GM12891 (cell line): ENCODE data around the gene FRMD3.

Source experiments
- DNase-seq: peaks from one replicate; pipeline ENCODE4 v3.0.0; 2011; ENCODE audit warnings: low spot score; ENCODE audit not compliant: insufficient read length
- FAIRE-seq: peaks from 2 replicates; lab custom pipeline; 2011; peaks lifted over from hg19 to GRCh38; lab: Jason Lieb, UNC
- PAX5 ChIP-seq: IDR thresholded peaks from 2 replicates; pipeline ENCODE4 v1.6.1; 2011; ENCODE audit warnings: low read length, moderate library complexity, mild to moderate bottlenecking; ENCODE audit not compliant: insufficient read depth, severe bottlenecking
- POLR2A ChIP-seq: IDR thresholded peaks from 2 replicates; pipeline ENCODE4 v1.6.1; 2011; ENCODE audit warnings: low read depth, low read length, control low read depth
- POLR2AphosphoS5 ChIP-seq: IDR thresholded peaks from 2 replicates; pipeline ENCODE4 v1.6.1; 2011; ENCODE audit warnings: low read depth, low read length, control low read depth
- POU2F2 ChIP-seq: IDR thresholded peaks from 2 replicates; pipeline ENCODE4 v1.6.1; 2011; ENCODE audit warnings: low read depth, mild to moderate bottlenecking, control low read depth, low read length, moderate library complexity
- SPI1 ChIP-seq: IDR thresholded peaks from 2 replicates; pipeline ENCODE4 v1.6.1; 2011; ENCODE audit warnings: low read depth, low read length, control low read depth
- TAF1 ChIP-seq: IDR thresholded peaks from 2 replicates; pipeline ENCODE4 v1.6.1; 2011; ENCODE audit warnings: low read depth, low read length, control low read depth

Gene FRMD3

GRCh38 chr9:83264315-83264714 is 273.9 kb downstream of the FRMD3 start:
- no peak for TF ChIP-seq SPI1
- no peak for TF ChIP-seq POLR2A
- no peak for TF ChIP-seq TAF1
- no peak for TF ChIP-seq POU2F2
- TF ChIP-seq PAX5, result no peak
- no peak for TF ChIP-seq POLR2AphosphoS5
- FAIRE-seq (no peak), DNase-seq (no peak)

- no peak for DNase-seq
- TF ChIP-seq POU2F2 (no peak), PAX5 (no peak), SPI1 (no peak), TAF1 (no peak), POLR2AphosphoS5 (no peak), POLR2A (no peak)
- FAIRE-seq, result no peak
These were observed 278.6 kb downstream of the FRMD3 start for GRCh38 chr9:83259558-83259957.

GRCh38 chr9:83257937-83258891 is 280.0 kb downstream of the FRMD3 start:
- no peak for DNase-seq
- FAIRE-seq, result no peak
- no peak for TF ChIP-seq POLR2A
- TF ChIP-seq TAF1, result no peak
- no peak for TF ChIP-seq POLR2AphosphoS5
- no peak for TF ChIP-seq SPI1
- TF ChIP-seq PAX5, result no peak
- no peak for TF ChIP-seq POU2F2

GRCh38 chr9:83247732-83248131 is 290.5 kb downstream of the FRMD3 start:
- no peak for FAIRE-seq
- TF ChIP-seq TAF1 (no peak), POU2F2 (no peak), PAX5 (no peak), POLR2A (no peak), SPI1 (no peak), POLR2AphosphoS5 (no peak)
- DNase-seq, result no peak

GRCh38 chr9:83245979-83246659 is 292.1 kb downstream of the FRMD3 start:
- DNase-seq (no peak), FAIRE-seq (no peak)
- TF ChIP-seq POLR2A (no peak), SPI1 (no peak), PAX5 (no peak), POLR2AphosphoS5 (no peak), TAF1 (no peak), POU2F2 (no peak)

GRCh38 chr9:83242066-83242465 is 296.1 kb downstream of the FRMD3 start:
- TF ChIP-seq POLR2A (no peak), TAF1 (no peak), SPI1 (no peak), POU2F2 (no peak), PAX5 (no peak), POLR2AphosphoS5 (no peak)
- DNase-seq (no peak), FAIRE-seq (no peak)

- DNase-seq (no peak), FAIRE-seq (no peak)
- TF ChIP-seq SPI1 (no peak), POLR2AphosphoS5 (no peak), POLR2A (no peak), PAX5 (no peak), POU2F2 (no peak), TAF1 (no peak)
These were observed 297.5 kb downstream of the FRMD3 start for GRCh38 chr9:83240671-83241070.

GRCh38 chr9:83239747-83240146 is 298.5 kb downstream of the FRMD3 start:
- DNase-seq (no peak), FAIRE-seq (no peak)
- TF ChIP-seq SPI1 (no peak), POU2F2 (no peak), TAF1 (no peak), POLR2AphosphoS5 (no peak), PAX5 (no peak), POLR2A (no peak)

GRCh38 chr9:83238871-83239640 is 299.1 kb downstream of the FRMD3 start:
- TF ChIP-seq POLR2A, result no peak
- TF ChIP-seq POLR2AphosphoS5, result no peak
- no peak for TF ChIP-seq POU2F2
- no peak for TF ChIP-seq SPI1
- no peak for TF ChIP-seq PAX5
- TF ChIP-seq TAF1, result no peak
- DNase-seq (no peak), FAIRE-seq (no peak)
